Activated T-helper 17 cell treated with anti-CD3 and anti-CD28 coated beads, Interleukin-2, amount 50 U/mL, for 72 hours (primary cell): ENCODE measurements around the gene CACNA1C. TPM values are rescaled to one million over a fixed set of nuclear protein-coding genes. Genes with fewer than 3 reads are reported as not detected.

ENCODE experiments used
- ATAC-seq: fragments of 150-1000 bp; cut with Tn5 transposase; replicated peaks from 2 replicates; pipeline ENCODE4 v1.10.0; 2021; ENCODE audit warnings: mild to moderate bottlenecking, moderate library complexity
- H3K27ac Mint-ChIP-seq: one replicate; pipeline ENCODE4 v1.8.0; 2022; ENCODE audit warnings: mixed read lengths
- H3K27me3 Mint-ChIP-seq: one replicate; pipeline ENCODE4 v1.8.0; 2022; ENCODE audit warnings: mixed read lengths
- H3K36me3 Mint-ChIP-seq: one replicate; pipeline ENCODE4 v1.8.0; 2022; ENCODE audit warnings: low read depth, mild to moderate bottlenecking, mixed read lengths
- H3K4me1 Mint-ChIP-seq: one replicate; pipeline ENCODE4 v1.8.0; 2022; ENCODE audit warnings: mixed read lengths
- H3K4me3 Mint-ChIP-seq: one replicate; pipeline ENCODE4 v1.8.0; 2022; ENCODE audit warnings: mild to moderate bottlenecking, mixed read lengths
- H3K9me3 Mint-ChIP-seq: one replicate; pipeline ENCODE4 v1.8.0; 2022; ENCODE audit warnings: mixed read lengths
- total RNA-seq, 2 donors: library from RNA; stranded (reverse); gene quantifications; one replicate each; pipeline ENCODE4 v1.2.3, GENCODE V29; 2022

CACNA1C gene
- total RNA-seq, 2 donors from 2014 or later: 0.04 to 0.21 TPM

DNA sequence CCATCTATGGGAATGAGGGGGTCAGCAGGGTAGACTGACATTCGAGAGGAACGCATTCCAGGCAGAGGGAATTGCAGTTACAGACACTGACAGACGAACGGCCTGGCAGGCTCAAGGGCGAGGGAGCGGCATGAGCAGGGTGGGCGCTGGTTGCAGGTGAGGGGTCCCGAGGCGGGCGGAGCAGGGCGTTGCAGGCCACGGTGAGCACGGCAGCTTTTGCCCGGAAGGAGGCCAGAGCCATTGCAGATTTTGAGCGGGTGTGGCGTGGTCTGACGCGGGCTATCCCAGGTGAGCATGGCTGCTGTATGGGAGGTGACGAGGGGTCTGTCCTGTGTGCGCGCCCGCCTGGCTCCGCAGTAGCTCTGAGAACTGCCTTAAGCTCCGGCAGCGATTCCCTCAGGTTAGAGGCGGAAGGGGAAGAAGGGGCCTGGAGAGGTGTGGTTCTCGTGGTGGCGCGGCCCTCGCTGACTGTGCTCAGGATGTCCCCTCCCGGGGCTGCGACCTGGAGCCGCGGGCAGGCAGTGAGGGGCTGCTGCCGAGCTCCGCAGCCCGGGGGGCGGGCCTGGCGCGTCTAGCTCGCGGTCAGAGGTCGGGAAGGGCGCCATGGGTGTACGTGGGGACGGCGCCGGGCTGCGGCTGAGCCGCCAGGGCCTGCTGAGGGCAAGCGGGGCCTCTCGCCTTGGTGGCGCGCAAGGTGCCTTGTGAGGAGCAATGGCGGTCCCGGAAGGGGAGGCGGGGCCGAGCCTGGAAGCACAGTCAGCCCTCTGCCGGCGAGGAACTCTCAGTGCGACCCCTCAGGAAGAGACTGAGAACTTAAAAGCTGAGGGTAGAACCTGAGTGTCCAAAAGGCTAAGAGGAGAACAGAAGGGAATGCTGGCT lies 177.1 kb downstream of the CACNA1C start:
- Mint-ChIP-seq H3K4me3 (no peak overlapping the region), H3K27me3 (peaks cover 21% of the 10 kb centered on the region), H3K4me1 (no peaks in the 10 kb centered on the region)

DNA sequence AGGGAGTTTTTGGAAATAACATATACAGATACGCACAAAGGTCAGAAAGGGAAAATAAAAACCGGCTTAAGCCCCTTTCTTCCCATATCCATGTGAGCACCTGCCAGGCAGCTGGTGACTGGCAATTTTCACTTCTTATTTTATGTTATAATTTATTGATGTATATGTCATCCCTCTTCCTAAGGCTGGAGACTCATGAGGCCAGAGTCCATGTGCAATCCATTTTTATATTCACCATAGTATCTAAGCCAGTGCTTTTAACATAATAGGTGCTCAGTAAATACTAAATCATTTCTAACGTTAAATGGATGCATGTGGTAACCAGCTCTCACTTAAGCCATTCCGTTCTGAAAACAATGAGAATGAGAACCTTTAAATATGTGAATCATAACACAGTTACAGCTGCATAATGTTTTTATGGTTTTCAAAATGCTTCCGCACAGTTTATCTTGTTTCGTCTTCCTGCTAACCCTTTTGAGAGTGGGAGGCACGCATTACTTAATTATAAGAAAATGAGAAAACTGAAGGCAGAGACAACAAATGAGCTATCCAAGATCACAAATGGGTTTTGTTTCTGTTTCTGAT lies 178.3 kb downstream of the CACNA1C start:
- H3K9me3 Mint-ChIP-seq: no peaks in the 10 kb centered on the region
- no peaks in the 10 kb centered on the region for H3K4me1 Mint-ChIP-seq
- H3K27ac Mint-ChIP-seq: no peak overlapping the region
- no peak overlapping the region for H3K4me3 Mint-ChIP-seq
- ATAC-seq: no peak
- peaks cover 25% of the 10 kb centered on the region for H3K27me3 Mint-ChIP-seq
- no peaks in the 10 kb centered on the region for H3K36me3 Mint-ChIP-seq

More for the DNA sequence above, 177.1 kb downstream of the CACNA1C start:
- H3K9me3 Mint-ChIP-seq: no peaks in the 10 kb centered on the region
- H3K27ac Mint-ChIP-seq: no peak overlapping the region
- H3K36me3 Mint-ChIP-seq: no peaks in the 10 kb centered on the region
- ATAC-seq: no peak

DNA sequence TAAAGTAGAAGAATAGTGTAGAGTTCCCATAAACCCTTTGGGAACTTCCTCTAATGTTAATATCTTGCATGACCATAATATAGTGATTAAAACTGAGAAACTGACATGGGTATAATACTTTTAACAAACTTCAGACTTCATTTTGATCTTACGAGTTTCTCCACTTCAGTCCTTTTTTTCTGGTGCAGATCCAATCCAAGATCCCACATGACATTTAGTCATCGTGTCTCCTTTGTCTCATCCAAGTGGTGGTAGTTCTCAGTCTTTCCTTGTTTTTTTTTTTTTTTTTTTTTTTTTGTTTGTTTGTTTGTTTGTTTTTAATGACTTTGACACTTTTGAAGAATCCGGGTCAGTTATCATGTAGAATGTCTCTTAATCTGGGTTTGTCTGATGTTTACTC lies 179.2 kb downstream of the CACNA1C start:
- no peaks in the 10 kb centered on the region for H3K36me3 Mint-ChIP-seq
- no peak overlapping the region for H3K27ac Mint-ChIP-seq
- H3K9me3 Mint-ChIP-seq: no peaks in the 10 kb centered on the region
- no peak overlapping the region for H3K4me3 Mint-ChIP-seq
- no peaks in the 10 kb centered on the region for H3K4me1 Mint-ChIP-seq
- ATAC-seq: no peak
- H3K27me3 Mint-ChIP-seq: peaks cover 27% of the 10 kb centered on the region

DNA sequence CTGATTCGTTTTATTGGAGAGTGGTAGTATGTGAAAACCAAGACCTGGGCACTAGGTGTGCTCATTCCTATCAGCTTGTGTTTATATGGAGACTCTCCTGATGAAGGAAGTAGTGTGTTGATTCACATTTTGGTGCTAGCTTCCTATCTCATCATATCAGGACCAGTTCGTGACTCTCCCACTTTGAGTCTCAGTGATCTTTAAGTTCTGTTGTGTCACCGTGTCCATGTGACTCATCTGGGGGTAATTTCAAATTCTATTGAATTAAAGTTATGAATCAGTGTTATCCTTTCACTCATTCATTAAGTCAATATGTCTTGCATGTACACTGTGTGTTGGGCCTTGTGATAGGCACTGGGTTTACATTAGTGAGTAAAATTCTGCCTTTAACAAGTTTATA lies 180.2 kb downstream of the CACNA1C start:
- ATAC-seq: peak; percentile 53
- Mint-ChIP-seq H3K4me3 (no peak overlapping the region), H3K9me3 (no peaks in the 10 kb centered on the region), H3K36me3 (no peaks in the 10 kb centered on the region), H3K27ac (no peak overlapping the region), H3K27me3 (peaks cover 24% of the 10 kb centered on the region), H3K4me1 (no peaks in the 10 kb centered on the region)

DNA sequence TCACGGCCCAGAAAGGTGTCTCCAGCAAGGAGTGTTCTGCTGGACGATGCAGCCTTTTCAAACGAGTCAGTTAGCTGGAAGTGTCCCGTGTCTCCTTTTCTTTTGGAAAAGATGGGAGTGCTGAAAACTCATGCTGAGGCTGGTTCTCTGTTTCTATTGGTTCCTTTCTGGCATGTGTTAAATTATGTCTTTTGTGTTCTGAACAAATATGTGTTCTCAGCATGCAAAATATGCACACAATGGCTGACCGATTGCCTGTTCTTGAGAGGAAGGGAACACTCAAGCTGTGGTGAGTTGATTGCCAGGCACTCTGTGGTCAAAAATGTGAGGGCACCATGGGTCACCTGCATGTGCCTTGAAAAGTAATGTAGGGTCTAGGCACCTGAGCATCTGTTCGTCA lies 181.3 kb downstream of the CACNA1C start:
- Mint-ChIP-seq H3K4me3 (no peak overlapping the region), H3K27ac (no peak overlapping the region), H3K4me1 (no peaks in the 10 kb centered on the region)

DNA sequence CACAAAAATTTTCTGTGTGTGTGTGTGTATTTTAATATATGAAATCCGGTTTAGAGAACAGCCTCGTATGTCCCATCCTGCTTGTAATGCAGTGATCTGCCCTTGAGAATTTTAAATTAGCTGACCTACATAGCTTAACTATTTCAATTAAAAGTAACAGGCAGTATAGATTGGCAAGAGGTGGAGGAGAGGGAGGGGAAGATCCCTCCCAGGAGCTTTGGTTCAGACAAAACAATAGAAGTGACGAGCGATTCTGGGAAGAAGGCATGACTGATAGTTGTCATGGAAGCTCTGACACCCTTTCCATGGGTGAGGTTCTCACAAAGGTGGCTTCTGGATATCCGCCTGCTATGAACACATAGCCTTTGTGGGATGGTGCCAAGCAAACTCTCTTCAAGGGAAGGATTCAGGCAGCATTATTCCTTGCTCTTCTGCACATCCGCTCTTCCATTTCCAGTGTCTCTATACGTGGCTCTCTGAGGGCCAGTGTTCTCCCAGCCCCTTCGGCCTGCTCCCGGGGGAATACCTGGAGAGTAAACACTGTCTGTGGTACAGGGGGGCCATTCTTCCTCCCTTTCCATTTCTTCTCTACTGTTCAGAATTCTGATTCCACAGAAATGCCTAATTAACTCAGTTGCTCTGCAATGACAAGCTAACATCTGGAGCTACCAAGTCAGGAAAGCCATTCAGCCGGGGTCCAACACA lies 182.0 kb downstream of the CACNA1C start:
- no peak overlapping the region for H3K4me3 Mint-ChIP-seq
- no peaks in the 10 kb centered on the region for H3K4me1 Mint-ChIP-seq
- H3K9me3 Mint-ChIP-seq: no peaks in the 10 kb centered on the region
- no peak overlapping the region for H3K27ac Mint-ChIP-seq
- peaks cover 24% of the 10 kb centered on the region for H3K27me3 Mint-ChIP-seq
- no peaks in the 10 kb centered on the region for H3K36me3 Mint-ChIP-seq
- ATAC-seq: no peak

More for the DNA sequence above, 181.3 kb downstream of the CACNA1C start:
- H3K27me3 Mint-ChIP-seq: peaks cover 27% of the 10 kb centered on the region
- no peak for ATAC-seq
- no peaks in the 10 kb centered on the region for H3K36me3 Mint-ChIP-seq
- no peaks in the 10 kb centered on the region for H3K9me3 Mint-ChIP-seq

DNA sequence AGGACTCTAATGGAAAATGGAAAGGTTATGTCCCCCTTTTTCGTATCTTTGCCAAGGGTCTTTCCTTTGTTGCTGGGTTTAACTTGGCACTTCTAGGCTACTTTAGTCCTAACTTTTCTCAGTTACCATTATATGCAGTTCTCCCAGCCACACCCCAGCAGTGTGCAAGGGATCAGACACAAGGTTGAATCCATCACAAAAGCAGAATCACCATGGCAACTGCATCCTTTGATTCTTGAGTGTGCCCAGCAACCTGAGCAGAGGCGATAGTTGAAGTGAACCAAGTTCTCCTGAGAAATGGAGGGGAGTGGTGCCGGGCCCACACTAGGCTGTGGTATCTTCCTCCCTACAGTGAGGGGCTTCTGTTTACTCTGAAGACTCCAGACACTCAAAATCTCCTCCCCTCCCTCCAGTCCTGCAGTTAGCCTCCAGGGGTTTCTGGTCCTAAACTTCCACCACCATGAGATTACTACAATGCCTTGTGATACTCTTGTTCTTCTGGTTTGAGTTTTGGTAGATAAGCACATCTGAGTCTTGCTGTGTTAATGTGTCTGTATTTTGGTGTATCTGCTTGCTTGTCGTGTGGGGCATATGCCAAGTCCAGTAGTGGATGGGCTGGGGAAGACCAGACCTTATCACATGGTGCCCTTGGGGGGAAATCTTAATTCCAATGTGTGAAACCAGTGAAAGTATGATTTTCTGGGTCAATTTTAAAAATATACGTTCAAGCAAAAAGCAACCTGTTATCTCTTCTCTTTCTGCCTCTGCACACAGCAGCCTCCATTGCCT lies 183.9 kb downstream of the CACNA1C start:
- Mint-ChIP-seq H3K9me3 (no peaks in the 10 kb centered on the region), H3K27ac (no peak overlapping the region), H3K4me3 (no peak overlapping the region), H3K36me3 (no peaks in the 10 kb centered on the region), H3K4me1 (no peaks in the 10 kb centered on the region), H3K27me3 (peaks cover 18% of the 10 kb centered on the region)
- ATAC-seq: no peak

DNA sequence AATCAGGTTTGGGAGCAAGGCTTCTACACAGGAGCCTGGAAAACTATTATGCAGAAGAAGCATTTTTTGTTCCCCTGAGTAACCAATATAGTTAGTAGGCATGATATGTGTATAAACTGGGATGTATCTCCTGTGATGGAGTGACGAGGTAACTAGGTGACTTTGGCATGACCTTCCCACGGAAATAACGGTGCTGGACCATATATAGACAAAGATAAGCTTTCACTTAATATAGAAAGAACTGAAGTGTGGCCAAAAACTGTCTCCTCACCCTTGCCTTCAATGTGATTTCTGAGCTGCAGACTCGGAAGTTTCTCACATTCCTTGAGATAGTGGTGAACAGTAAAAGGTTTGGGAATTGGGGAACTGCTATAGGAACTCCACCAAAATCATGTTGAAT lies 185.3 kb downstream of the CACNA1C start:
- H3K27me3 Mint-ChIP-seq: peaks cover 11% of the 10 kb centered on the region
- H3K27ac Mint-ChIP-seq: no peak overlapping the region
- H3K36me3 Mint-ChIP-seq: no peaks in the 10 kb centered on the region
- H3K4me1 Mint-ChIP-seq: no peaks in the 10 kb centered on the region
- H3K4me3 Mint-ChIP-seq: no peak overlapping the region
- H3K9me3 Mint-ChIP-seq: no peaks in the 10 kb centered on the region
- no peak for ATAC-seq

DNA sequence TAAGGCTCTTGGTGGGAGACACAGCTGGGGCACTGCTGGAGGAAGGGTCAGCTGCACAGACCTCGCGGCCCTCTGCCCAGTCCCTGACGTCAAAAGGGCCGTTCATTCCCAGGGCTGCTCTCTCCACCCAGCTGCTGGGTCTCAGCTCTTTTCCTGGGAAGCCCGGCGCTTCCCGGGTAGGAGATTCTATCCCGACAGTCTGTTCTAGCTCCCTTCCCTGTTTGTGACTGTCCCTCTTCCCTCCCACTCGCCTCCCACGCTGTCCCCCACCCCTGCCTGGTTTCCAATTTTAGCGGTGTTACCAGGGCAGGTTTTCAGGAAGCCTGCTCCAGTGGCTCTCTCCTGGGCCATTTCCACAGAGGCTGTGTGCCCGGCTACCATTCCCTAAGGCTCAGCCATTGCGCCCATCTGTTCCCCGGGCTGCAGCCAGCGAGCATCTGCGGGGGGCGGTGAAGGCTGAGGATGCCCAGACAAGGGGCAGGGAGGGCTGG lies 186.6 kb downstream of the CACNA1C start:
- no peak for ATAC-seq
- no peaks in the 10 kb centered on the region for H3K9me3 Mint-ChIP-seq
- H3K36me3 Mint-ChIP-seq: no peaks in the 10 kb centered on the region
- H3K4me3 Mint-ChIP-seq: no peak overlapping the region
- H3K27me3 Mint-ChIP-seq: peaks cover 10% of the 10 kb centered on the region
- H3K4me1 Mint-ChIP-seq: no peaks in the 10 kb centered on the region
- H3K27ac Mint-ChIP-seq: no peak overlapping the region

DNA sequence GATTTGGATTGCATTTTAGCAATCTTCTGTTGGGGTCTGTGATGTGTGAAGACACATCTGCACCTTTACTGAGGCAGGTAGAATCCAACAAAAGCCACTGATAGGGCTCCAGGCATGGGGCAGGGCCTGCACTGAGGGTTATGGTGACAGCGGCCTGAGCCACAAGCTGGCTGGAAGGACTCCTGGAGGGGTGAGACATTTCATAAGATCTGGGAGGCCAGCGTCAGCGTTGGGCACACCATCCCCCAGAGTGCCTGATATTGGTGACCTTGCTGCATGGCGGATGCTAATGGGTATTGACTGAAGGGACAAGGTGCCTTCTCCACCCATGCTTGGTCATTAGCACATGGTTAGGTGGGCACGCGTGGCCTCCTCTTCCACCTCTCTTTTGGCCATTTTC lies 187.6 kb downstream of the CACNA1C start:
- Mint-ChIP-seq H3K4me3 (no peak overlapping the region), H3K4me1 (no peaks in the 10 kb centered on the region), H3K9me3 (no peaks in the 10 kb centered on the region), H3K27me3 (peaks cover 6% of the 10 kb centered on the region), H3K36me3 (no peaks in the 10 kb centered on the region), H3K27ac (no peak overlapping the region)
- no peak for ATAC-seq

DNA sequence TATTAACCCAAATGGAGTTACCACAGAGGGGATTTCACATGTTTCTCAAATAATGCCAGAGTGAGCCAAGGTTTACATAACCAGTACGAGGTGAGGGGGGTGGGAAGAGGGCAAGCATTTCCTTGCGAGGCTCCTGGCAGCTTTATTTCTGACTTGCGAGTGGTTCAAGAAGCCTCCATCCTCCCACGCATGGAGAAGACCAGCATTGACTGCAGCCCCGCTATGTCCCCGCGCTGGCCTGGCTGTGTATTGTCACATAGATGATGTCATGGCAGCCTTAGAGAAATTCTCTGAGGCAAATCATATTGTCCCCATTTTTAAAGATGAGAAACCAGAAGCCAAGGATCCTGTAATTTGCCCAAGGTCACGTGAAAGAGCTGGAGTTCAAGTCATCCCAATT lies 188.2 kb downstream of the CACNA1C start:
- H3K9me3 Mint-ChIP-seq: no peaks in the 10 kb centered on the region
- H3K36me3 Mint-ChIP-seq: no peaks in the 10 kb centered on the region
- ATAC-seq: no peak
- H3K27ac Mint-ChIP-seq: no peak overlapping the region
- H3K4me3 Mint-ChIP-seq: no peak overlapping the region
- peaks cover 6% of the 10 kb centered on the region for H3K27me3 Mint-ChIP-seq
- no peaks in the 10 kb centered on the region for H3K4me1 Mint-ChIP-seq

DNA sequence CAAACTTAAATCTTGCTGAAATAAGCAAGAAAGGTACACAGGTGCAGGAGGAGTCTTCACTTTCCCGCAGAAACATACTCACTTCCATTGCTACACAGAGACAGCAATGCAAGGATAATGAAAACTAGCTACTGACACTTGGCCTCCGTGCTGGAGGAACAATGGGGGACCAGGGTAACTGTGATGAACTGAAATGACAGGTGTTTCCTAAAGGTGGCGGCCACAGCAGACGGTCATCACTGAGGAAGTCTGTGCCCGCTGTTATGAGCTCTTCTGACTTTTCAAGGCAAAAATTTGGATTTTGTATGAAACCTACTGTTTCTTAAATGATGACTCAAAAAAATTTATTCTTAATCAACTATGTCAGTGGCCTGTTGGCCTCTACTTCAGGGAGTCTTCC lies 189.4 kb downstream of the CACNA1C start:
- Mint-ChIP-seq H3K27me3 (peaks cover 6% of the 10 kb centered on the region), H3K4me3 (no peak overlapping the region), H3K36me3 (no peaks in the 10 kb centered on the region), H3K9me3 (no peaks in the 10 kb centered on the region), H3K27ac (no peak overlapping the region), H3K4me1 (no peaks in the 10 kb centered on the region)
- ATAC-seq: no peak

DNA sequence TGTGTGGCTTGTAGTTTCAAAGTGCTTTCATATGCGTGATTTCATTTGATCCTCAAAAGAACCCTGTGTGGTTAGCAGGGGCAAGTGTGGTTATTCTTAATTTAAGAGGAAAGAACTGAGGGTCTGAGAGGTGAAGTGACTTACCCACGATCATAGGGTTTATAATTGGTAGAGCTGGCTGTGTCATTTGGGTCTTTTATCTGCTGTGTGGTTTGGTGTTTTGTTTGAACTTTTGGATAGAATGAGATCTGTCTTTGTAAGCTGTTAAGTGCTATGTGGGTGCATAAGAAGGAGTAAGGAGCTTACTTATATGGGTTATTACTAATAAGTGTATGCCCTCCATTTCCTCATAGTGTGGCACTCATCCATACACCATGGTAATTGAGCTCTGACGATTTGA lies 190.0 kb downstream of the CACNA1C start:
- peak; percentile 5 for ATAC-seq
- peaks cover 8% of the 10 kb centered on the region for H3K27me3 Mint-ChIP-seq
- no peaks in the 10 kb centered on the region for H3K4me1 Mint-ChIP-seq
- no peak overlapping the region for H3K4me3 Mint-ChIP-seq
- H3K27ac Mint-ChIP-seq: no peak overlapping the region
- no peaks in the 10 kb centered on the region for H3K9me3 Mint-ChIP-seq
- no peaks in the 10 kb centered on the region for H3K36me3 Mint-ChIP-seq

DNA sequence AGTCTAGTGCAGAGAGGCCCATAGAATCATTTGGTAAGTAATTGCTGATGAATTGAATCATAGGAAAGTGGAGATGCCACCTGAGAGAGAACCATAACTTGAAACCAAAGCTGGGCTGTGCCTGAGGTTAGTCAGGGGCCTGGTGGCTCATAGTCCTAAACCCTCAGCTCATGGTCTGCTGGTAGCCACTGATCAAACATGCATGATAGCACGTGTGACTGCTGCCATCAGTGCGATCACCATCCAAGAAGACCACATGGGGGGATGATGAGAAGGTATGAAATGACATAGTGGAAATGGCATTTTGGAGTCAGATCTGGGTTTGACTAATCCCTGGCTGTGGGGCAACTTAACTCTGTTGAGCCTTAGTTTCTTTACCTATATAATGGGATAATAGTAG lies 190.5 kb downstream of the CACNA1C start:
- ATAC-seq: peak; percentile 44
- no peak overlapping the region for H3K27ac Mint-ChIP-seq
- H3K27me3 Mint-ChIP-seq: peaks cover 6% of the 10 kb centered on the region
- H3K4me3 Mint-ChIP-seq: no peak overlapping the region
- no peaks in the 10 kb centered on the region for H3K9me3 Mint-ChIP-seq
- no peaks in the 10 kb centered on the region for H3K4me1 Mint-ChIP-seq
- H3K36me3 Mint-ChIP-seq: no peaks in the 10 kb centered on the region
